ENCODE measurements around the gene DNMT3A.

Gene DNMT3A

GRCh38 chr2:25343187-25343825 is 1.6 kb upstream of the DNMT3A start:
- no peak for DNase-seq (ENCODE audit: low spot score)

GRCh38 chr2:25342372-25343186 is 854 bp upstream of the DNMT3A start:
- peak; percentile 75 for DNase-seq (ENCODE audit: low spot score)

GRCh38 chr2:25341011-25341727 is 556 bp downstream of the DNMT3A start:
- no peak for DNase-seq (ENCODE audit: low spot score)

- no peak for DNase-seq (ENCODE audit: low spot score)
Observed at GRCh38 chr2:25340181-25340921, 1.4 kb downstream of the DNMT3A start.

GRCh38 chr2:25339791-25340180 is 1.9 kb downstream of the DNMT3A start:
- DNase-seq (ENCODE audit: low spot score) = no peak

GRCh38 chr2:25339211-25339674 is 2.5 kb downstream of the DNMT3A start:
- peak; percentile 82 for DNase-seq (ENCODE audit: low spot score)

- DNase-seq (ENCODE audit: low spot score) = no peak
Observed at GRCh38 chr2:25338401-25338800, 3.3 kb downstream of the DNMT3A start.

- DNase-seq (ENCODE audit: low spot score) = no peak
Observed at GRCh38 chr2:25337891-25338290, 3.8 kb downstream of the DNMT3A start.

- DNase-seq (ENCODE audit: low spot score) = no peak
Observed at GRCh38 chr2:25337276-25337675, 4.4 kb downstream of the DNMT3A start.

GRCh38 chr2:25336383-25336841 is 5.3 kb downstream of the DNMT3A start:
- no peak for DNase-seq (ENCODE audit: low spot score)

- no peak for DNase-seq (ENCODE audit: low spot score)
Observed at GRCh38 chr2:25335971-25336370, 5.8 kb downstream of the DNMT3A start.

- no peak for DNase-seq (ENCODE audit: low spot score)
Observed at GRCh38 chr2:25335204-25335603, 6.5 kb downstream of the DNMT3A start.

GRCh38 chr2:25334482-25334881 is 7.2 kb downstream of the DNMT3A start:
- no peak for DNase-seq (ENCODE audit: low spot score)

- DNase-seq (ENCODE audit: low spot score) = no peak
Observed at GRCh38 chr2:25333981-25334380, 7.7 kb downstream of the DNMT3A start.

- DNase-seq (ENCODE audit: low spot score) = no peak
Observed at GRCh38 chr2:25332571-25332970, 9.2 kb downstream of the DNMT3A start.

GRCh38 chr2:25331686-25332365 is 9.9 kb downstream of the DNMT3A start:
- DNase-seq (ENCODE audit: low spot score) = no peak

GRCh38 chr2:25330937-25331336 is 10.8 kb downstream of the DNMT3A start:
- DNase-seq (ENCODE audit: low spot score) = no peak

GRCh38 chr2:25330273-25330672 is 11.5 kb downstream of the DNMT3A start:
- no peak for DNase-seq (ENCODE audit: low spot score)

GRCh38 chr2:25328152-25329085 is 13.3 kb downstream of the DNMT3A start:
- DNase-seq (ENCODE audit: low spot score) = no peak

GRCh38 chr2:25326326-25327013 is 15.3 kb downstream of the DNMT3A start:
- DNase-seq (ENCODE audit: low spot score) = no peak
